ENCODE results near the gene MAD1L1.
"Not testable (repeated sequence)": the region's sequence is repeated elsewhere in the genome, so short reads cannot be mapped to it uniquely, and the experiment has no call there.

The MAD1L1 gene

DNA sequence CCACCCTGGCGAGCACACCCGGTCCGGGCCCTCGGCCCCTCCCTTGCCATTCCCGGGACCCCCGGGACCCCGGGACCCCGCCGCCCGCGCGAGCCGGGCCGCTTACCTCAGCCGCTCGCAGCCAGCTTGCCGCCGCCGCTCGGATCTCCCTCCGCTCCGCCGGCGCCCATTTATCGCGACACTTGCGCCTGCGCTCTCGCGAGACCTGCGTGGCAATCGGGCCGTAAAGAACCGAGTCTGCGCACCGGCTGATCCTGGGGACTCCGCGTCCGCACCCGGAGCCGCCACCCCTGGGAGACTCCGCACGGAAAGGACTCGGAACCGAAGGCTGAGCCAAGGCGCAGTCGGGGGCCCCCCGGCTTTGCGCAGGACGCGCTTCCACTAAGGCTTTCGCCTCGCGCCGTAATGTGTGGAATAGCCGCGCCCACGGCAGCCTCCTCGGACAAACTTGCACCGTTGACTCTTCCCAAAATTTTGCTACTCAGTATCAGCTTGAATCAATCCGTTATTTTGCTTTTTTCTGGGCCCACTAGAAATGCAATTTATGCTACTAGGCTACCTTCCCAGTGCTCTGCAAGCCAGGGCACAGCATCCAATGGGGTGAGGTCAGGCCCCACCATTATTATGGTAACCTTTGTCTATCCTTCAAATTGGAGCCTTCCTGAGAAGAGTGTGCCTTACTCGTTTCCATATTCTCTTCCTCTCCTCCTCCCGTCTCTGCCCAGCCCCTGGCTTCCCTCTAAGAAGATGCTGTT is at the start of gene MAD1L1:
TSS of gene MAD1L1 (minus strand) at position 180 of the 755 bp plus-strand sequence. CDS start 2,812 bp downstream, outside the sequence.
- peak; percentile 74 to 82 for DNase-seq (ENCODE audit: low read depth in 1 of 2, low spot score in 1 of 2)

DNA sequence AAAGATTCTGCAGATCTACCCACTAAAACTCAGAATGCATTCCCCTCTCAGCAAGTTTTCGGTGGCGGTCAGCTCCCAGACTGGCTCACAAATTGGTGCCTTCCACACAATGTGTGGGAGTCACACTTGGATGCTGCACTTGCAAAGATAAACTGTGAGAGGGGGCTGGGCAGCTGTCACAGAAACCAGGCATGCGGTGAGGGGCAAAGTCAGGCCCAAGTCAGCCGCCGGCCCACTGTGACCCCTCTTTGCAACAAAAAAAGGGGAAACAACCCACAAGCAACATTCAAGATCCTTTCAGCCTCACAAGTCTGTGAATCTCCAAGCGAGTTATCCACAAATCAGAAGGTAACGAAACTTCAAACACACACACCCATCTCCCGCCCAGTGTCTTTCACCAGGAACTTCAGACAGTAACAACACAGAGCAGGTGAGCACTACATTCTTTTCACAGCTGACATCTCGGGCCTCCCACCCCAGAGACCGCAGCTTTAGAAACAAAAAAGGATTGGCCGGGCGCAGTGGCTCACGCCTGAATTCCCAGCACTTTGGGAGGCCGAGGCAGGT is 49.5 kb upstream of the MAD1L1 start:
- DNase-seq (ENCODE audit: low read depth in 1 of 2, low spot score in 1 of 2), result no peak

DNA sequence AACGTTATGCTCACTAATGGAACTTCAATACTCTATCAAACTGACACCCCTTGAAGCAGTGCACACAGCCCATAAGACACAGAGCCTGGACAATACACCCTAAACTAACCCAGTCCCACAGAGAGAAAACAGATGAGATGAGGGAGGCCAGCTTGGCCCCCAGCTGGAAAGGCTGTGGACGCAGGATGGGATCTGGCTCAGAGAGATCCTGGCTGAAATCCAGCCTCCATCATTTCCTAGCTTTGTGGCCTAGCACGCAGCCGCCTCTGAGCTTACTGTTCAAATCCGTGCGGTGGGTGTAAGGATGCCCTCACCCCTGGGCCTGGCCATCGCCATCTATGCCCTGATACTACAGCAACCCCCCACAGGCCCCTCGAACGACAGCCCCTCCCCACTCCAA is 48.8 kb upstream of the MAD1L1 start:
- no peak for DNase-seq (ENCODE audit: low read depth in 1 of 2, low spot score in 1 of 2)

DNA sequence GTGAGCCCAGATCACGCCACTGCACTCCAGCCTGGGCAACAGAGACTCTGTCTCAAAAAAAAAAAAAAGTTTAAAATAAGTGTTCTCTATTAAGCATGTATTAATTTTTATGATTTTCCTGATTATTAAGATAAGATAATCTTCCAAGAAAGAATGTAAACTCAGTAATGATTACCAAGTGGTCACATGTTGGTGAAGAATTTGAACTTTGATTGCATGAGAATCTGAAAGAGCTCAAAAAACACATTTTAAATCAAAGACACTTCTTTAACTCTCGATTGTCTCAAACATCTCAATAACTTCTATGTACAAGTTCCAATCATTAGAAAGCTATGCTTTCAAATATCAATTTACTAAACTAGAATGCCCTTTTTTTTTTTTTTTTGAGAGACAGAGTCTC is 47.7 kb upstream of the MAD1L1 start:
- no peak for DNase-seq (ENCODE audit: low read depth in 1 of 2, low spot score in 1 of 2)

DNA sequence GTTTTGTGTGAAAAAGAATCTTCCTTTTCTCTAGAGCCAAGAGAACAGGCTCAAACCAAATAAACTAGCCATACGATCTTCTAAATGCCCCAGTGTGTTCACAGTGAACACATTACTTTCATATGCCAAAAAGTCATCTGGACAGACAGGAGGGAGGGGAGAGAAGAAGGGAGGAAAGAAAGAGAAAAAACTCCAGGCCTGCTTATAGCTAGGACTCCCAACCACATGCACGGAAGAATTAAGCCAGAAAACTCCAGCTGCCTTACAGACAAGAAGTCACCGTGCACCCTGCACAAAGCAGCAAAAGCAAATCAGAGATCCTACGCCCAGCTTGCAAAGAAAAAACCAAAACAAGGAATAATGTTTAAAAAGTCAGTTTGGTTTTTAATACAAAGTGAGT is 47.2 kb upstream of the MAD1L1 start:
- DNase-seq (ENCODE audit: low read depth in 1 of 2, low spot score in 1 of 2), result no peak

DNA sequence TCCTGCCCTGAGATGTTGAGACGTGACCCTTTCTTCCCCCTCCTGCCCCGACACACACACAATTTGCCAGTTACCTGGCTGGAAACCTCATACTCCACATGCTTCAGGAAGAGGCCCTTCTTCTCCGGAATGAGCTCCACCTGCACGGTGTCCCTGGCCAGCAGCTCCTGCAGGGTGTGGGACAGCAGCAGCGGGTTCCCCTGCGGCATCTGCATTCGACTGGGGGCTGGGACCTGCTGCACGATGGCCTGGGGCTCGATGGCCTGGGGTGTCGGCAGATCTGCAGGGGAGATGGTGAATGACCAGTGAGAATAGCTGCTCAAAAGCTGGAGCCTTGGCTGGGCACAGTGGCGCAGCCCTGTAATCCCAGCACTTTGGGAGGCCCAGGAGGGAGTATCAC is 45.3 kb upstream of the MAD1L1 start:
- no peak for DNase-seq (ENCODE audit: low read depth in 1 of 2, low spot score in 1 of 2)

DNA sequence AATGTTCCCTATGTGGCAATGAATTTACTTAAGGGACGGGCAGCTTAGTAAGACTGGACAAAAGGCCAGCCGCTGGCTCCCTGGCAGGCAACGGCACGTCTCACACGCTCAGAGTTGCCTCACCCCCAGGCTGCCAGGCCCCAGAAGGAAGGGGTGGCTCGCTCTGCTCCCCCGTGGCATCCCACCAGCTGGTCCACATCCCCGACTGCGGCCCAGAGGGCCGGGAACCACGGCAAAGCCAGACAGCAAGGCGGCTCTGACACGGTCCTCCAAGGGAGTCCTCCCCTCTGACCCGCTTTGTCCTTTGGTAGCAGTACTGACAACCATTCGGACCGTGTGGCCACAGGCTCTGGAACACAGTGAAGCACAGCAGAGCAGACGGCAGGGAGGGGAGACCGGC is 43.4 kb upstream of the MAD1L1 start:
- no peak for DNase-seq (ENCODE audit: low read depth in 1 of 2, low spot score in 1 of 2)

DNA sequence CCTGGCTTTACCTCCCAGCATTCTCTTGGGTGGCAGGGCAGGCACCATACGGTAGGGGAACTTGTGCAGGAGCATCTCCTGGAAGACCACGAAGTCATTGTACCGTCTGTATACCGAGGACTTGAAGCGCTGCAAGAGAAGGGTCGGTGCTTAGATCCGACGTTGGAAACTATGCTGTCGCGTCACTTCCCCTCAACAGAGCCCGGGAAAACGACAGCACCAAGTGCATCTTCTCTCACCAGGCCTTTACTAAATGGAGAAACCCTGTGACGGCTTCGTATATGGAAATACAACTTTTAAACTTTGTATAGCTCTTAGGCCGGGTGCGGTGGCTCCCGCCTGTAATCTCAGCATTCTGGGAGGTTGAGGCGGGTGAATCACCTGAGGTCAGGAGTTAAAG is 42.4 kb upstream of the MAD1L1 start:
- no peak for DNase-seq (ENCODE audit: low read depth in 1 of 2, low spot score in 1 of 2)

DNA sequence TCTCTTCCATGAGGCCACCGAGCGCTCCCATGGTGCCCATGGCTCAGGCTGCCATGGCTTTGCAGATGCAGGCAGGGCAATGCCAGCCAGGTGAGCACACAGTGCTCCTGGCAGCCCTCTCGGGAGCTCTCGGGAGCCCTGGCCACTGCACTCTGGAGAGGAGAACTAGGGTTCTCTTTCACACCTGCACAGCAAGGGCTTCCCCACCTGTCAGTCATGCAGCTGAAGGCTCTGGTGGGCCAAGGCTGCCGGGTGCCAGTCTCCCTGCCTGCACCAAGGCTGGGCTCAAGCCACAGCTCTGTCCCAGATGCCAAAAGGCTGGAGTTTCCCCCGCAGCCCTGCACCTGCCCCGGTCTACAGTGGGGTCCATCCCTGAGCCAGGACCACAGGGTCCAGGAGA is 41.9 kb upstream of the MAD1L1 start:
- no peak for DNase-seq (ENCODE audit: low read depth in 1 of 2, low spot score in 1 of 2)

DNA sequence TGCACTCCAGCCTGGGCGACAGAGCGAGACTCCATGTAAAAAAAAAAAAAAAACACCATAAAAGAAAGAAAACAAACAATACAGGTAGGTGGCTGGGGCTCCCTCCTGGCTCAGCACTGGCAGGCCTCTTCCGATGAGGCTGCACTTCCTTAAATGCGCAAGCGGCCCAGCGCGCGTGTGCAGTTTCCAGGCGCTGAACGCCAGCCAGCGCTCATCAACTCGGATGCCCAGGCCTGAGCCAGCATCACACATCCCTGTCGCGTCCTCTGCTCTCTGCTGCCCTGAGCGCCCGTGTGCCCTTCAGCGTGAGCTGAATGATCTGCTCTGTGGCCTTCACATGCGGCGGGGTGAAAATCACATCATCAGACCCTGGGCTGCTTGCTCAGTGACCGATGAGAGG is 41.1 kb upstream of the MAD1L1 start:
- DNase-seq (ENCODE audit: low read depth in 1 of 2, low spot score in 1 of 2), result no peak

DNA sequence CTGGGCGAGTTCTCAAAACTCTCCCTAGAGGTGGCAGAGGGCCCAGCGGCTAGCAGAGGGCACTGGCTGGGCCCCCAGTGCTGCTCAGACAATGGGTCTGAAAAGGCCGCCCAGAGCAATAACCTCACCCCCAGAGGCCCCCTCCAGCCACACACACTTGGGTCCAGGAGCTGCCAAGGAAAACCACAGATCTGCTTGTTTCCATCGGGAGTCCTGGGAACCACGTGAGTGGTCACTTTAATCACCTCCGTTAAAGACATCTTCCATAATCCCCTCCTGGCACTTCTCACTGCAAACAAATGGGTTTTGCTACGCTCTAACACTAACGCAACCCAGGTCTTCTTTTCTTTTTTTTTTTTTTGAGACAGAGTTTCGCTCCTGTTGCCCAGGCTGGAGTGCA is 39.3 kb upstream of the MAD1L1 start:
- DNase-seq (ENCODE audit: low read depth in 1 of 2, low spot score in 1 of 2), result no peak

DNA sequence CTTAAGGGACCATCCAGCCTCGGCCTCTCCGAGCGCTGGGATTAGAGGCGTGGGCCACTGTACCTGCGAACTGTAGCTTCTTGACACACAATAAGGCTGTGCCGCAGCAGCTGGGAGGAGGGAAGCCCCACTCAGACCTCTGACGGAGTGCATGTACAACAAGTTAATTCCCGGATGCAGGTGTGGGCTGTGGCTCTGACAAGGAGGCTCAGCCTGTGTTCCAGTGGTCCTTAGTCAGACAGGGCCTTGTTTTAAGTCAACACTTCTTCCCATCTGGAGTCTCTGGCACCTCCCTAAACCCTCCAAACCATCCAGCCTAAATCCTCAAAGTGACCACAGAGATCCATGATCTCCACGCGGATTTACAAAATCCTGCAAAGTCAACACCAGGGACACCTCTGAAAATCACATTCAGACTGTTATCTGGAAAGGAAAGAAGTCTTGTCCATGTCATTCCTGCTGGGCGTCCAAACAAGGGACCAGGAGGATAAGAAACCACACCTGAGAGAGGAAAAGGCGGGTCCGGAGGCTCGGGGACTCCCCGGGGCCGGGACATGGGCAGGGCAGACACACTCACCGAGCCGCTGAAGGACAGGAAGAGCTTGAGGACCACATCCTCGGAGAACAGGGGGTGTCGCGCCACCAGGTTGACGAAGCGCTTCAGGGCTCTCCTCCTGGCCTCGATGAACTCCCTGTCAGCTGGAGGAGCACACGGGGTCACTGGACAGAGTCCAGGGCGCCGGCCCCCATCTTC is 38.7 kb upstream of the MAD1L1 start:
- DNase-seq (ENCODE audit: low read depth in 1 of 2, low spot score in 1 of 2), result no peak

DNA sequence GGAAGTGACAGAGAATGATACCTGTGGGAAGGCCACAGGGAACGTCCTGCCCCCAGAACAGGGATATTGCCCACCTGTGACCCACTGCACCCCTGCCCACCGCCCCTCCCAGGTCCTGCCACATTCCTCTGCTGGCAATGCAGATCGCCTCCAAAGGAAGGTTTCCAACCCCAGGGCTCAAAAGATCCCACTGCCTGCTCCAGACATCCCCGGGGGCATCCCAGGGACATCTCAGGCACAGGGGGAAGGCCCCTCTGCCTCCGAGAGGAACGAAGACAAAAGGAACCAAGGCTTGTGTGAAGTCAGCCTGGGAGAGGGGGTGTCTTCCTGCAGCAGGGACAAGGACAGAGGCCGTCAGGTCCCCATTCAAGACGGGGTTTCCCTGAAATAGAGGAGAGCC is 37.8 kb upstream of the MAD1L1 start:
- no peak for DNase-seq (ENCODE audit: low read depth in 1 of 2, low spot score in 1 of 2)

DNA sequence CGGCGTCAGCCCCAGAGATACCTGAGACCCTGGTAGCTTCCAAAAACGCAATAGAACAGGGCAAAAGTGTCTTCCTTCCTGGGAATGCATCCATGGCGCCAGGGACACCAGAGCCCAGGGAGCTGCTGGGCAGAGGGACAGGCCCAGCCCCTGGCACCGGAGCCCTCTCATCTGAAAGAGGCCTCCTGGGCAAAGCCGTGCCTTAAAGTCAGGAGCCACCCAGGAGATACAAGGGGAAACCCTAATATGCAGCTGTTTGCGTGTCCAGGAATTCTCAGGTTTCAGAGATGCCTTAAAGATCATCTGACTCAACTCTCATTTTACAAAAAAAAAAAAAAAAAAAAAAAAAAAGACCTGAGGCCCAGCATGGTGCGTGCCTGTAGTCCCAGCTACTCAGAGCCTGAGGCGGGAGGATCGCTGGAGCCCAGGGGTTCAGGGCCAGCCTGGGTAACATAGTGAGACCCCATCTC is 37.3 kb upstream of the MAD1L1 start:
- DNase-seq (ENCODE audit: low read depth in 1 of 2, low spot score in 1 of 2), result no peak

DNA sequence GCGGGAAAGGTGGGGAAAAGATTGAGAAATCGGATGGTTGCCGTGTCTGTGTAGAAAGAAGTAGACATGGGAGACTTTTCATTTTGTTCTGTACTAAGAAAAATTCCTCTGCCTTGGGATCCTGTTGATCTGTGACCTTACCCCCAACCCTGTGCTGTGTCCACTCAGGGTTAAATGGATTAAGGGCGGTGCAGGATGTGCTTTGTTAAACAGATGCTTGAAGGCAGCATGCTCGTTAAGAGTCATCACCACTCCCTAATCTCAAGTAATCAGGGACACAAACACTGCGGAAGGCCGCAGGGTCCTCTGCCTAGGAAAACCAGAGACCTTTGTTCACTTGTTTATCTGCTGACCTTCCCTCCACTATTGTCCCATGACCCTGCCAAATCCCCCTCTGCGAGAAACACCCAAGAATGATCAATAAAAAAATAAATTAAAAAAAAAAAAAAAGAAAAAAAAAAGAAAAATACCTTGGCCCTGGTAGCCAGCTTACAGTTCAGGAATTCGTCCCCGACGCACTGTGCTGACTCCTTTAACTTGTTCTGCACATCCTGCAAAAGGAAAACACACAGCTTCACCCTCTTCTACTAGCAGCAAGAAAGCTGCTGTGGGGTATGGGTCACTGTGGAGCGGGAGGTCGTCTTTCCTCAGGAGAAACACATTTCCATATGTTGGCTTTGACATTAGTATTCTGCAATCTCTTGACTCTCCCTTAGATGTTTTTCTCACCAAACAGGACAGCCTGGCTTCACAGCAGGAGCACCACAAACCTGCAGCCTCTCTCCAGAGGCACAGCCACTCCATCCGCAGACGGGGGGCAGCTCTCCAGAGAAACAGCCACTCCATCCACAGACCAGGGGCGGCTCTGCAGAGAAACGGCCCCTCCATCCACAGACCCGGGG is 36.6 kb upstream of the MAD1L1 start:
- DNase-seq (ENCODE audit: low read depth in 1 of 2, low spot score in 1 of 2), result not testable (repeated sequence)

DNA sequence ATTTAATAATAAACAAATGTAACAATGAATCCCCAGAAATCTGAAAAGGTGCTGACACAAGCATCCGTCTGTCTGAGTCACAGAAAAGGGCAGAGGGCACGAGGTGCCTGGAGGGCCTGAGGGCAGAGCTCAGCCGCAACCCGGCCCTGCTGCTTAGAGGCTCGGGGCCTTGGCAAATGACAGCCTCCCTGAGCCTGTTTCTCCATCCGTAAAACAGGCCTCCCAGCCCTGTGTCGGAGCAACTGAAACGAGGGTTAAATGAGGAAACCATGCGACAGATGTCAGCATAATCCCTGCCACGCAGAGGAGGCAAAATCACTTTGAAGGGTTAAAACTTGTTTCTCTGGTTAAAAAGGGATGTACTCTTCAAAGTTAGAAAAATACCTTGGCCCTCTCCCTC is 34.2 kb upstream of the MAD1L1 start:
- DNase-seq (ENCODE audit: low read depth in 1 of 2, low spot score in 1 of 2), result no peak

DNA sequence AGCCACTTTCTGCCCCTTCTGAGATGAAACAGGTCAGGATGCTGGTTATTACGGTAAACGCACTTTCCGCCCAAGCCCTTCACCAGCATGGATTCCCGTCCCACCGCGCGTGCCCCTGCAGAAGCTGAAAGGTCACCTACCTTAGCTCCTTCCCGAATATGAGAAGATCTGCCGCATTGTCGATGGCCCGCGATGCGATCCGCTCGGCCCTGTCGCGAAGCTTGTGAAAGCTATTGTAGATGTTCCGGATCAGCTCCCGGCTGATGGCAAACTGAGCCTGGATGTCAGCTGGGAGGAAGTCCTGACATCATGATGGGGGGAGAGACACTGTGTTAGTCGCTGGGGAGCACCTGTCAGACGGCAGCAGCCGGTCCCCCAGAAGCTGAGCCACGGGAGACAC is 31.4 kb upstream of the MAD1L1 start:
- DNase-seq (ENCODE audit: low read depth in 1 of 2, low spot score in 1 of 2), result no peak

DNA sequence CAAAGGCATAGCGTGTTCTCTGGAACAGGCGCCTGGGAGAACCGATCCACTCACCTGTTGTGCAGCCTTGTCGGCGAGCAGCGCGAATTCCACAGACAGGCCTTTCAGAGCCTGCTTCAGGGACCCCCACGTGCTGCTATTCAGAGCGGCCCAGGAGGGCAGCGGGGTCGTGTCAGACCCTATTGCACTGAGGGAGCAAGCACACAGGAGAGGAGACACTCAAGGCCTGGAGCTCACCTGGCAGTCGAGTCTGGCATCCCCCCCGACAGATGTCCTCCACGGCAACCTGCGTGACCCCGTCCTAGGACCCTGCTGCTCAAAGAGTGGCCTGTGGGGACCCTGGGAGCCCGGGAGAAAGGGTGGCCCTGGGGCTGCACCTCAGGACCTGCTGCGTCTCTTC is 30.4 kb upstream of the MAD1L1 start:
- no peak for DNase-seq (ENCODE audit: low read depth in 1 of 2, low spot score in 1 of 2)

DNA sequence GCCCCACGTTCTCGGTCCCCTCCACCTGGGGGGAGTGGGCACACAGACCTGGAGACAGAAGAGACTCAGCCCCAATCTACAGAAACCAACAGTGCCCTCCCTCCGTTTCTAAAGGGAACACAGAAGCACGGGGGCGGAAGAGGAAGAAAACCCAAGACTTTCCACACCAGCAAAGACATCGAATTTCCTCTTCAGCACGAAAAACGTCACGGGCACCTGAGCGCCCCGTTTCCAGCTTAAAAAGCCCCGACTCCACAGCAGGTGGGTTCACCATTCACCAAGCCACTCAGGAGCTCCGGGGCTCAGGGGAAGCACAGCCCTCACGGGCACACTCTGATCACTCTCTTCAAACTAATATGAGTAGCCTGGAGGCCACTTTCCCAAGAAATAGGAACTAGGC is 28.9 kb upstream of the MAD1L1 start:
- DNase-seq (ENCODE audit: low read depth in 1 of 2, low spot score in 1 of 2), result no peak

DNA sequence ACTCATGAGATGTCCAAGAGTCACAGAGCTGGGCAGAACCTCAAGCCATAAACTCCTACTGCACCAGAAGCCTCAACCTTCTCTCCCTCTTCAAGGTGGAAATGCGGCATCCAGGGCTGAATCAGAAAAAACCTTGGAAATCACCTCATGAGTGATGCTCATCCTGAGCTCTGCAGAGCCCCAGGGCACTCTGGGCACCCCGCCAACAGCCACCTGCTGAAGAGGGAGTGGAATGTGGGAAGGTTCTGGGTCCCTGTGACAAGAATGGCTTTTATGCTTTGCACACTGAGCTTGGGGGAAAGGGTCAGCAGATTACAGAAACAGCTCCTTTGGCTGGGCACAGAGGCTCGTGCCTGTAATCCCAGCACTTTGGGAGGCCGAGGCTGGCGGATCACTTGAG is 28.1 kb upstream of the MAD1L1 start:
- DNase-seq (ENCODE audit: low read depth in 1 of 2, low spot score in 1 of 2), result no peak

DNA sequence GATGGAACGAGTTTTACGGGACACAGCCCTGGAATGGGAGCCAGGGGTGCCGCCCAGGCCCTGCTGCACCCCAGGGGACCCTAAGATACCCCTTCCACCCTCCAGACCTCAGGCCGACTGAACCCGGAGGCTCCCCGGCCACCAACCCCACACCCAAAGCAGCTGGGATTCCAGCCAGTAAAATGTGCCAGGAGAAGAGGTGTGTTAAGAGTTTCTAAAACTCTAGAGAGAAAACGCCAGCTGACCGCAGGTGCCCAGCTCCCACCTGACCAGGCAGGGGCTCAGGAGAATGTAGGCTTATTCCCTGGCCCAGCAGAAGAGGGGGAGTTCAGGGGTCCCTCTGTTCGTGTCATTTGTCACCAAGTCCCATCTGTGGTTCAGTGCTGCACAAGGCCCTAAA is 26.7 kb upstream of the MAD1L1 start:
- DNase-seq (ENCODE audit: low read depth in 1 of 2, low spot score in 1 of 2), result no peak
